LNCAP (cell line): ENCODE results near the gene MAP4K5.

ENCODE experiments used
- TF ChIP-seq, protein P1 (sequence below): fragments of 450-650 bp; IDR thresholded peaks from 2 replicates; pipeline ENCODE4 v1.5.1; 2017; ENCODE audit warnings: mild to moderate bottlenecking

The MAP4K5 gene

DNA sequence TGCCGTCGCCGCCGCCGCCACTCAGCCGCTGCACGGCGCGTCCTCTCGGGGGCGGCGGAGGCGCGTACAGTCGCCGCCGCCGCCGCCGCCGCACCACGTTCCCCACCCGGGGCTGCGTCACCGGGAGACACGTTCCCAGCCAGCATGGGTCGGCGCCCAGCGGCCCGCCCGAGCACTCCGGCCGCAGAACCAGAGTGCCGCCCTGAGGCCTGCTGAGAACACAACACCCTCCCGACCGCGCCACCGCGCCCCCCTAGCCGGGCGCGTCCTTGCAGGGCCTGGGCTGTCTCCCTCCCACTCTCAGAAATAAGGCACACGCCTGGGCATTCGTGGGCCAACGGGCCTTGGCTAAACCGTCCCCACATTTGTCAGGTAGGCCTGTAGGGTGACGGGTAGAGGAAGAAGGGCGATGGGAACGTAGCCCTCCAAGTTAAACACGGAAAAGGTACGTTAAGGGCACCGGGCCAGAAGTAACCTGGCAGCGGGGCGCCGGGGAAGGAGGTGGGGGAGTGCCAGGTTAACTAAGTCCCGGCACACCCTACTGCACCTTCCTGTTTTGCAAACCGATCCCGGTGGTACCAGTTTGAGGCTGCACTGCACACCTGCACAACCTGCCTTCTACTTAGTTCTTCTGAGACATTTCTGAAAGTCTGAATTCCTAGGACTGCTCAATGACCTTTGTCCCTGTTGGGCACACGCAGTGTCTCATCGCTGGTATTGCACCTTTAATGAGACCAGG is at the start of gene MAP4K5:
TSS of gene MAP4K5 (minus strand) at position 68 of the 739 bp plus-strand sequence. CDS start 520 bp downstream, outside the sequence.
- TF ChIP-seq, protein P1, sequence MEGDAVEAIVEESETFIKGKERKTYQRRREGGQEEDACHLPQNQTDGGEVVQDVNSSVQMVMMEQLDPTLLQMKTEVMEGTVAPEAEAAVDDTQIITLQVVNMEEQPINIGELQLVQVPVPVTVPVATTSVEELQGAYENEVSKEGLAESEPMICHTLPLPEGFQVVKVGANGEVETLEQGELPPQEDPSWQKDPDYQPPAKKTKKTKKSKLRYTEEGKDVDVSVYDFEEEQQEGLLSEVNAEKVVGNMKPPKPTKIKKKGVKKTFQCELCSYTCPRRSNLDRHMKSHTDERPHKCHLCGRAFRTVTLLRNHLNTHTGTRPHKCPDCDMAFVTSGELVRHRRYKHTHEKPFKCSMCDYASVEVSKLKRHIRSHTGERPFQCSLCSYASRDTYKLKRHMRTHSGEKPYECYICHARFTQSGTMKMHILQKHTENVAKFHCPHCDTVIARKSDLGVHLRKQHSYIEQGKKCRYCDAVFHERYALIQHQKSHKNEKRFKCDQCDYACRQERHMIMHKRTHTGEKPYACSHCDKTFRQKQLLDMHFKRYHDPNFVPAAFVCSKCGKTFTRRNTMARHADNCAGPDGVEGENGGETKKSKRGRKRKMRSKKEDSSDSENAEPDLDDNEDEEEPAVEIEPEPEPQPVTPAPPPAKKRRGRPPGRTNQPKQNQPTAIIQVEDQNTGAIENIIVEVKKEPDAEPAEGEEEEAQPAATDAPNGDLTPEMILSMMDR = peak; percentile 95

DNA sequence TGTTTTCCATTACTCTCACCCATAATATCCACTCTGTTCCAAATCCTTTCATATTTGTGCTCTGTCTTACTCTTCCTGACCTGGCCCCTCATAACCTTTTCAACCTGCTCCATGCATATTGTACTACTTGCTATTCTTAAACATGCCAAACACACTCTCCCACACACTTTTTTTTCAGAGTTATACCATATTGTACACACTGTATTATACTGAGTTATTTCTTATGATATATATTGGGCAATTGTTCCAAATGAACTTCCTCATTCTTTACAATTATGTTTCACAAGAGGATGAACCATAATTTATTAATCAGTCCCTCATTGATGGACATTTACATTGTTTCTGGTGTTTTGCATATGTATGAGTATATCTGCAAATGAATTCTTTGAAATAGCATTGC is 46.1 kb upstream of the MAP4K5 start:
- TF ChIP-seq, protein P1 = no peak

DNA sequence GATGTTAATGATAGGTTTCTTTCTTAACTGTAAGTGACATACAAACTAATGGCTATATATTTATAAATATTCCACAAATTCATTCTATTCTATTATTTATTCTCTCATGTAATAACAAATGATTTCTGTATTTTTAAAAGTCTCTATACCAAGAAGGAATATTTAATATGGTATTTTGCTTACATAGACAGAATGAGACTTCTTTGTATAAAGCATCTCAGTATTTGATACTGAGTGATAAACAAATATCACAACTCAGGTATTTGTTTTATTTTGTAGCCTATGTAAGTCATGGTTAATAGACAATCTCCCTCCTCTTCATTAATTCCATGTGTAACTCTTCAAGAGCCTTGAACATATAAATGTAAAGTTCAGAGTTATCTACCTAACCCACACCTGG is 45.6 kb upstream of the MAP4K5 start:
- TF ChIP-seq, protein P1 = no peak

DNA sequence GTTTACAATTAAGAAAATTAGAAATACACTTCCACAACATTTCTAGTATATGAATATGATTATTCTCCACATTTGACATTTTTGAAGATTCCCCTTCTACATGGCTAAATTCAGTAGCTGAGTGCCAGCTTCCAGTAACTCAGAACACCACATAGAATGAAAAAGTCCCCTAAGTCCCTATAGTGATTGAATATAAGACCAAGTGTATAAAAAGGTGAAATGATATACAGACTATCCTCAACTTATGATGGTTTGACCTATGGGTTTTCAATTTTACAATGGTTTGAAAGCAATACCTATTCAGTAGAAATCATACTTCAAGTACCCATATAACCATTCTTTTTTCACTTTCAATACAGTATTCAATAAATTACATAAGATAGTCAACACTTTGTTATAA is 43.4 kb upstream of the MAP4K5 start:
- TF ChIP-seq, protein P1 = no peak

DNA sequence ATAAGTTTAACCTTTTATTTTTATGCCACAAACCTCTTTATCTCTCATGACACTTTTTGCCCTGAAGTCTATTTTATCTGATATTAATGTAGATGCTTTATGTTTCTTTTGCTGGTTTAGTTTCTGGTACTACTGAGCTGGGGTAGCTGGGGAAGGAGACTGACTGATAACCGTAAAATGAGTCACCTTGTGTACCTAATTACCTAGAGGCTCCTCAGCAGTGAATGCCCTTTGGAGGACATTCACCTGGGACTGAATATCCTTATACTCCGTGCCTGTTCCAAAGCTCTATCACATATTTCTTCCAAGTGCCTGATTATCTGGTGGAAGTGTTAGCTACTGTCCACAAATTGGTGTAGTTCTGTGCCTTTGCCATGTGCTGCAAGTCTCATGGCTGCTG is 41.5 kb upstream of the MAP4K5 start:
- TF ChIP-seq, protein P1 = no peak

DNA sequence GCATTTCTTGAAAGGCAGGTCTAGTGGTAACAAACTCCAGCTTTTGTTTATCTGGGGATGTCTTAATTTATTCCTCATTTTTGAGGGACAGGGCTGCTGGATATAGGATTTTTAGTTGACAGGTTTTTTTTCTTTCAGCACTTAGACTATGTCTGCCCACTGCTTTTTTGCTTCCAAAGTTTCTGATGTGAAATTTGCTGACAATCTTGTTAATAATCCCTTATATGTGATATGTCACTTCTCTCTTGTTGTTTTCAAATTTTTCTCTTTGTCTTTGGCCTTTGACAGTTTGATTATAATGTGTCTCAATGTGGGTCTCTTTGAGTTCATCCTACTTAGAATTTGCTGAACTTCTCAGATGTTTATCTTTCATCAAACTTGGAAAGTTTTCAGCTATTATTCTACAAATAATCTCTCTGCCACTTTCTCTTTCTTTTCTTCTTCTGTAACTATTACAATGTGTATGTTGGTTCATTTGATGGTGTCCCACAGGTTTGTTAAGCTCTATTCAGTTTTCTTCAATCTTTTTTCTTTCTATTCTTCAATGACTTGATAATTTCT is 37.4 kb upstream of the MAP4K5 start:
- TF ChIP-seq, protein P1 = no peak

DNA sequence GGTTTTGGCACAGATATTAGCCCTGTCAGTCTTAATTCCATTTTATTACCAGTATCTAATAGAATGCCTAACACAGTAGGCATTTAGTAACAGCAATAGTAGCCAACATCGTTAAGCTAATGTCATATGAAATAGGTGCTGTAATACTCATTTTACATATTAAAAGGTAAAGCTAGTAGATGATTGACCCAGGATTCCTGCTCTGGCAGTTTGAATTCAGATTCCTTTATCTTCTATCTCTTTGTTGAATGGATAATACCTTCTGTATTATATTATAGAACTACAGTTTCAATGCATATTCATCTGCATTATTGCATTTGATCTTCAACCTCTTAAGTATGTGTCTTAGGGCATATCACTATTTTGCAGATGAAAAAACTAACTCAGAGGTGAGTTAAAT is 30.5 kb upstream of the MAP4K5 start:
- TF ChIP-seq, protein P1 = no peak

DNA sequence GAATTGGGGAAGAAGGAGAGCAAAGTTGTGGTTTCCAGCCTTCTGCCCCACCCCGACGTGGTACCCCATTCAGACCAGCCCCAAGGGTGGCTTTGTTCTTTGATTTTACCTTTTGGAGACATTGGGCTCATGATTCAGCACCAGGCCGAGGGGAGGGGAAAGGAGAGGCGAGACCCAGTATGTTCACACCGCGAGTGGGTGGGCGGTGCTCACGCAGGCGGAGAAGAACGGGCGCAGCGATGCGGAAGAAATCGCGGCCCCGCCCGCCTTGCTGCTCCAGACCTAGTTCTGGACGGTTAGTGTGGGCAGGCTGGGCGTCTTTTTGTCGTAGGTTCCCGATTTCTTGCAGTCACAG is 28.5 kb upstream of the MAP4K5 start:
- TF ChIP-seq, protein P1 = no peak
